Glutamatergic neuron (in vitro differentiated cells): ENCODE measurements around the gene PTPN4. TPM values are rescaled to one million over a fixed set of nuclear protein-coding genes. Genes with fewer than 3 reads are reported as not detected.
A peak's percentile ranks its signal among the peaks of the same experiment; 100 is the strongest.

Experiments used
- DNase-seq: peaks from one replicate; pipeline ENCODE4 v3.0.0; 2022
- H3K27ac Mint-ChIP-seq: one replicate; pipeline ENCODE4 v1.8.0; 2020; ENCODE audit warnings: mild to moderate bottlenecking, mixed read lengths, inconsistent platforms; ENCODE audit not compliant: unreplicated experiment
- H3K27me3 Mint-ChIP-seq: one replicate; pipeline ENCODE4 v1.8.0; 2020; ENCODE audit warnings: mild to moderate bottlenecking, moderate library complexity, mixed read lengths, inconsistent platforms; ENCODE audit not compliant: unreplicated experiment
- H3K36me3 Mint-ChIP-seq: one replicate; pipeline ENCODE4 v1.8.0; 2020; ENCODE audit warnings: mild to moderate bottlenecking, mixed read lengths, inconsistent platforms; ENCODE audit not compliant: unreplicated experiment
- H3K4me1 Mint-ChIP-seq: one replicate; pipeline ENCODE4 v1.8.0; 2020; ENCODE audit warnings: mild to moderate bottlenecking, low read depth, mixed read lengths, inconsistent platforms; ENCODE audit not compliant: unreplicated experiment
- H3K4me3 Mint-ChIP-seq: one replicate; pipeline ENCODE4 v1.8.0; 2020; ENCODE audit warnings: mild to moderate bottlenecking, mixed read lengths, inconsistent platforms; ENCODE audit not compliant: unreplicated experiment
- H3K9me3 Mint-ChIP-seq: one replicate; pipeline ENCODE4 v1.8.0; 2020; ENCODE audit warnings: mild to moderate bottlenecking, moderate library complexity, mixed read lengths, inconsistent platforms; ENCODE audit not compliant: unreplicated experiment
- CTCF ChIP-seq: fragments of 200-600 bp; sonication (generic); IDR thresholded peaks from one replicate; pipeline ENCODE4 v1.5.0; 2021; ENCODE audit not compliant: partially characterized antibody, unreplicated experiment
- total RNA-seq: library from RNA; stranded (reverse); fragmentation: NEBNext Ultra II Directional; extraction: Animal tissue kit (Norgen Biotek cat#: 25700); gene quantifications from one replicate; pipeline ENCODE4 v1.2.1, GENCODE V29; 2021; ENCODE audit not compliant: unreplicated experiment

The PTPN4 gene
- total RNA-seq, 1 donor from 2014 or later = 91.7 TPM

DNA sequence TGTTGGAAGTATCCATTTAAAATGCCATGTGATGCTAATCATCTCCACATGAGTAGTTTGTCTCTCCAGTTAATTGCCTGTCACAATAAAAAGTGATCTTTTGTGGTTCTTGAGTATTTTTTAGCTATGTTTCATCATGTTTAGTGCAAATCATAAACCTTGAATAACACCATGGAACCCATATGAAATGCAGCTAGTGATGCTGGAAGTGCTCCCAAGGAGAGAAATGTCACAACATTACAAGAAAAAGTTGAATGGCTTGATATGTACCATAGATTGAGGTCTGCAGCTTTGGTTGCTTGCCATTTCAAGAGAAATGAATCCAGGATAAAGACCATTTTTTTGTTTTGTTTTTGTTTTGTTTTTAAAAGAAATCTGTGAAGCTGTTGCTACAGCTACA, 14.3 kb downstream of the PTPN4 start:
- peaks cover 2% of the 10 kb centered on the region for H3K27me3 Mint-ChIP-seq
- no peak for DNase-seq
- no peak overlapping the region for H3K27ac Mint-ChIP-seq
- H3K9me3 Mint-ChIP-seq = no peaks in the 10 kb centered on the region
- TF ChIP-seq CTCF = no peak
- no peaks in the 10 kb centered on the region for H3K36me3 Mint-ChIP-seq
- H3K4me1 Mint-ChIP-seq = peaks cover 11% of the 10 kb centered on the region
- H3K4me3 Mint-ChIP-seq = no peak overlapping the region

DNA sequence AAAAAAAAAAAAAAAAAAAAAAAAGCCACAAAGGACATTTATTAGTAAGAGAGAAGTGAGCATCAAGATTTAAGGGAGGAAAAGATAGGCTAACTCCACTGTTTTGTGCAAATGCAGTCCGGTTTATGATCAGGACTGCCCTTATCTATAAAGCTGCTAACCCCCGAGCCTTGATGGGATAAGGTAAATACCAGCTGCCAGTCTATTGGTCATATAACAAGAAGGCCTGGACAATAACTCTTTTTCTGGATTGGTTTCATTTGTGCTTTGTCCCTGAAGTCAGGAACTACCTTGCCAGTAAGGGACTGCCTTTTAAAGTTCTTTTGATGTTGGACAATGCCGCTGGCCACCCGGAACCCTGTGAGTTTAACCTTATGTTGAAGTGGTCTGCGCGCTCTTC, 15.4 kb downstream of the PTPN4 start:
- DNase-seq = no peak
- no peak for TF ChIP-seq CTCF
- Mint-ChIP-seq H3K36me3 (no peaks in the 10 kb centered on the region), H3K27ac (no peak overlapping the region), H3K4me1 (peaks cover 11% of the 10 kb centered on the region), H3K4me3 (no peak overlapping the region), H3K9me3 (no peaks in the 10 kb centered on the region), H3K27me3 (peaks cover 2% of the 10 kb centered on the region)

DNA sequence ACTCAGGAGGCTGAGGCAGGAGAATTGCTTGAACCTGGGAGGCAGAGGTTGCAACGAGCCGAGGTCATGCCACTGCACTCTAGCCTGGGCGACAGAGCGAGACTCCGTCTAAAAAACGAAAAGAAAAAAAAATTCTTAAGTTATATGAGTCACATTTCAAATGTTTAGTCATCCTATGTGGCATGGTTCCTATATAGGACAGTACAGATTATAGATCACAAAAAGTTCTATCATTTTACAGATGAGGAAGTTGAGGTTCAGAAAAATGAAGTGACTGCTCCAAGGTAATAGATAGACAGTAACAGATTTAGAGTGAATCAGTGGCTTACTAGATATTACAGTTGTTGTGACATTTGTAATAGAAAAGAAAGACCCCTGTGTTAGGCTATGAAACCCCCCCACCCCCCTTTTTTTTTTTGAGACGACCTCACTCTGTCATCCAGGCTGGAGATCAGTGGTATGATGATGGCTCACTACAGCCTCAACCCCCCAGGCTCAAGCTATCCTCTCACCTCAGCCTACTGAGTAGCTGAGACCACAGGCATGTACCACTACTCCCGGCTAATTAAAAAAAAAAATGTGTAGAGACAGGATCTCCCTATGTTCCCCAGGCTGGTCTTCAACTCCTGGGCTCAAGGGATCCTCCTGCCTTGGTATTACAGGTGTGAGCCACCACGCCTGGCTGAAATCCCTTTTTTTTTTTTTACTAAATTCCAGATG, 22.7 kb downstream of the PTPN4 start:
- TF ChIP-seq CTCF = no peak
- H3K4me3 Mint-ChIP-seq = no peak overlapping the region
- H3K36me3 Mint-ChIP-seq = no peaks in the 10 kb centered on the region
- H3K27me3 Mint-ChIP-seq = peaks cover 6% of the 10 kb centered on the region
- peak overlapping the region; percentile 80 for H3K27ac Mint-ChIP-seq
- peaks cover 21% of the 10 kb centered on the region for H3K4me1 Mint-ChIP-seq
- DNase-seq = no peak
- peaks cover 2% of the 10 kb centered on the region for H3K9me3 Mint-ChIP-seq

- Mint-ChIP-seq H3K9me3 (peaks cover 3% of the 10 kb centered on the region), H3K36me3 (no peaks in the 10 kb centered on the region), H3K4me1 (peaks cover 21% of the 10 kb centered on the region), H3K27ac (no peak overlapping the region), H3K4me3 (no peak overlapping the region), H3K27me3 (peaks cover 6% of the 10 kb centered on the region)
- no peak for DNase-seq
- TF ChIP-seq CTCF = no peak
These were observed 25.2 kb downstream of the PTPN4 start for GRCh38 chr2:119784876-119785275.

GRCh38 chr2:119786295-119786694, 26.6 kb downstream of the PTPN4 start:
- Mint-ChIP-seq H3K9me3 (peaks cover 3% of the 10 kb centered on the region), H3K27me3 (peaks cover 6% of the 10 kb centered on the region), H3K4me3 (no peak overlapping the region), H3K4me1 (peaks cover 19% of the 10 kb centered on the region), H3K27ac (no peak overlapping the region), H3K36me3 (no peaks in the 10 kb centered on the region)
- no peak for TF ChIP-seq CTCF
- no peak for DNase-seq
